HL-60/S4 treated with phorbol 12-myristate 13-acetate at 8.2 ng/mL for 4 days and 3 days (cell line): Measurements from ENCODE around the gene NAB2.

Experiments used
- in situ Hi-C: fragments of 300-500 bp; cut with MboI; formaldehyde crosslinking; loops from 2 replicates; pipeline ENCODE4 v1.15.0; 2022; ENCODE audit warnings: low sequenced_read_pairs

The NAB2 gene

GRCh38 chr12:57106021-57106708, 17.3 kb downstream of the NAB2 start:
- in situ Hi-C loops: no loop called here

DNA sequence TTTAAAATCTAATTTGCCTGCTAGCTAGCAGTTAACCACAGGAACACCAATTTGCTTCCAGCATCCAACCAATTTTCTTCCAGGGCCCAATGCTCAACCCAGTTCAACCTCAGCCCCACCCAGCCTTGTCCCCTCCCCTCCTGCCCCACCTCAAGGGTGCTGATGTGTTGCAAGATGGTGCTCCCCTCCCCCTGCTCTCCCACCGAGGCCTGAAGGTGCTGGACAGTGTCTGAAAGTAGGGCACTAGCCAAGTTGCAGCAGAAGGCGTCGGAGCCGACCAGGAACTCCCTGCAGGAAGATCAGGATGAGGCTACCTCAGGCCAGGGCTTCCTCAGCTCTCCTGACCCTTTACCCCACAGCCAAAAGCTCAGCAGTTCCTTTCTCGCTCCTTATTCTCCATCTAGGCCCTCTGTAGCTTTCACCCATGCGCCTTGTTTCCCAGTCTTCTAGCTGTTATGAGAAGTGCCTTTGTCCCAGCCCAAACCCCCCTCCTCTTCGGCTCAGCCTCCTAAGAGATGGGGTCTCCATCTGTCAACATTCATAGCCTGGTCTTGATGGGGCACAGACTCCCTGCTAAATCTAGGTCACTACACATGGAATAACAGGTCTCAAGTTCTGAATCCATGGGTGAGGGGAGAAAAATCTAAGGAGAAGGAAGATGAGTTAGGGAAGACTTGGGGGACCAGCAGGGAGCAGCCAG, 18.7 kb downstream of the NAB2 start:
- in situ Hi-C loops: no loop called here

DNA sequence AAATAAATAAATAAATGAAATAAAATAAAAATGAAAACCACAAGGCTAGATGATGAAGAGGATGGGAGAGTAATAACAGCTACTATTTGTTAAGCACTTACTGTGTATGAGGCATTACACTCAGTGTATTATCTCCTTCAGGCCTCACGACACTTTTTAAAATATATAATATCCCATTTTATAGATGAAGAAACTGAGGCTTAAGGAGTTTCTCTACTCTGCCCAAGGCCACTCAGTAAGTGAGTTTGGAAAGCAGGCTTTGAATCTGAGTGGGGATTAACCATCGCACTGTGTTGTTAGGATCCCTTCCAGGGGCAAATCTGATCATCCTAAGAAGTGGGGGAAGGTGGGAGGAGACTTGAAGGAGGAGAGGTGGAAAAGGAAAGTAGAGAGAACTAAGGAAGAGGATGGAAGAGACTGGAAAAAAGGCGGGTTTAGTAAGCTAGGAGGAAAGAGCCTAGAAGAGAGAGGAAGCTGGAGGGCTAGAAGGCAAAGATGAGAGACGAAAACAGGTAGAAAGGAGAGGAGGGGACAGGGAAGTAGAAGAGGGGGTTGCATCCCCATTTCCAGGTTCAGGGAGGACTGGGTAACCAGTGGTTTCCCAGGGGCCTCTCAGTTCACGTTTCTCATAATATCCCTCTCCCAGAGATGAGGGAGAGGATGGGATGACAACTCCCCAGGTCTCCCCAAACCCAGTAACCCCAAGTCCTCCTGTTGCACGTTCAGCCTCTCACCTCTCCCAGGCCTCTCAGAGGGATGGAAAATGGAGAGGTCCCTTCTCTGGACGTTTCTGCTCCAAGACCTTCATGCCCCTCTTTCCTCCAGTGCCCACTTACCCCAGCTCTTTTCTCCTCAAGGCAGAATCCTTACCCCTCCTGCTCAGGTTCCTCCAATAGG, 20.5 kb downstream of the NAB2 start:
- in situ Hi-C loops: no loop called here

DNA sequence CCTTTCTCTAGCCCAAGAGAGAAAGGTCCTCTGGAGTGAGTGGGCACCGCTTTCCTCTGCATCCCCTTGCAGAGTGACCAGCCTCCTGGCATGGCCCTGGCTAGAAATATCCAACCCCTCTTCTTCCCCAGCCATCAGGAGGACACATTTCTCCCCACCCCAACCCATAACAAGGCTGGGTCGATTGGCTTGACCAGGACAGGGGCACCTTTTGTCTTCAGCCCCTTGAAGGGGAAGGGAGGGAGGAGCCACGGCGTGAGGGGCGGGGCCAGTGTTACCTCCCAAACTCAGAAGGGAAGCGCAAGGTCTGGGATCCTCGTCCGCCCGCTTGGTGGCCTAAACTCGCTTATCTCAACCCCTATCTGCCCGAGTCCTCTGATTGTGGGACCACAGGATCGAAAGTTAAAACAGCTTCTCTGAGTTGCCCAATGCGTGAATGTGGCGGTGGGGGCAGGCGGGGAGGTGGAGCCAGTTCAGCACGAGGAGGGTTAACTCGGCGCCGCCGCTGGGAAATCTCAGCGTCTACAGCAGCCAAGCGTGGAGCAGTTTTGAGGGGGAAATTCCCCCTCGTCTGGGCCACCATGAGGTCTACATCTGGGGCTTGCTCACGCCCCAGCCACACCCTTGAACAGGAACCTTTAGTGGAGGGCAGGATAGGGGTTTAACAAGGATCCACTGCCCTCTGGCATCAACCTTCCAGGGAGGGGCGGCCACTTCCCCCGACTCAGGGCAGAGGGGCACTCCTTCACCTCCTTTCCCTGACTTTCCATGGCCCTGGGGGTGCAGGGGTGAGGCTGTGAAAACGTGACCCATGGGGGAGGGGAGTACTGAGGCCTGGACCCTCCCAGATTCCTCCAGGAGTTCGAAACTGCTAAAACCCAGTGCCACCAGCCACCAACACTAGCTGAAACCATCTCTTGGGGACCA, 21.5 kb downstream of the NAB2 start:
- in situ Hi-C loops: no loop called here

DNA sequence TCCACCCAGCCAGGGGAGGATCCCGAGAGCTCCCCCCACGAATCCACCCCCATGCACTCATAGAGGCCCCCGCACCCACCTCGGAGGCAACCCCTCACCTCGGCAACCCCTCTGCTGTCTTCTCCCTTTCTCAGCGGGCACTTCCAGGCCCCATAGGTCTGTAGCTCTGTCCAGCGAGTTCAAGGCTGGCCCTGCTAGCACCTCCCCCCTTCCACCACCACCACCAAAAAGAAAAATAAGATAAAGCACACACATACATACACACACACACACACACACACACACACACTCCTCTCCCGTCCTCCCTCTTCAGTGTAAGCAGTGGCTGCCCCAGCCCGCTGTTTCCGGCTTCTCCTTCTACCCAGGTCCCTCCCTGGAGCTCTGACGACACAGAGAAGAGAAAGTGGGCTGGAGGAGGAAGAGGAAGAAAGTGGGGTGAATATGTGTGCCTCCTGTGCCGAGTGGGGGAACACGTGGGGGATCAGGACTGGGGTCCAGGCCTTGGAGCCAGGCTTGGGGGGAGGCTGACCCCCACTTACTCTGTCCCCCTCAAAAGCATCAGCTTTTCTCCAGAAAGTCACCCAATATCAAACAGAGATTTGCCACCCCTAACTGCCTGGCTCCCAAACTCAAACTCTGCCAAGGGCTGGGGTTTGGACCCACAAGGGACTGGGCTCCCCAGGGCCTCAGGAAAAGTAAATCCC, 22.3 kb downstream of the NAB2 start, which contains the start of gene STAT6:
Gene STAT6 (minus strand): TSS at position 332 of the 704 bp plus-strand sequence. CDS start 3,084 bp downstream, outside the sequence.
- in situ Hi-C loops: no loop called here

DNA sequence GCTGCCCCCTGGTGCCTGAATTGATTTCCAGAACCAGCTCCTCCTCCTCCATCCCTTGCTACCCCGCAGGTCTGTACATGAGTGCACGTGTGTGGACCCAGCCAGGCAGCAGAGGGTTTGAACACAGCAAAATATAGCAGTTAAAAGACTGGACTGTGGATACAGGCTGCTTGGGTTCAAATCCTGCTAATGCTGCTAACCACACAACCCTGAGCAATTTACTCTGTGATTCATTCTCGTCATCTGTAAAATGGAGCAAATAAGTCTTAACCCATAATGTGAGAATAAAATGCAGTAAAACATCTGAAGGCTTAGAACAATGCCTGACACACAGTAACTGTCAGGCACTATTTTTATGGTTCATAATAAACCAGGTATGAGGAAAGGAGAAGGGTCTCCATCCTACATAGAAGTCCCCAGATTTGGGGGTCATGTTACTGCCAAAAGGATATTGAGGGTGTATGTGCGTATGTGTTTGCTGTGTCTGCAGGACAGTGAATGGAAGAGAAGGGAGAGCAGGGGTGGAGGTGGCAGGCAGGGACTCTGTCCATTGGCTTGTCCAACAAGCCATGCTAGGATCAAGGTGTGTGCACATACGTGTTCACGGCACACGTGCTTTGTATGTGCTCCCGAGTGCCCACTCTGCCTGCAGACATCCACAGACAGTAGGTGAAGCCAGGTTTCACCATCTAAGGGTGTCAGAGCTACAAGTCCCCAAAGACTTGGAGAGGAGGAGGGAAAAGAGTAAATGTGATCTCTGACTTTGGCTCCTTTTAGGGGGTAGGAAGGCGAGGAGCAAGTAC, 23.8 kb downstream of the NAB2 start:
- in situ Hi-C loops: no loop called here

- in situ Hi-C loops: no loop called here
Measured at GRCh38 chr12:57116580-57117281, 27.8 kb downstream of the NAB2 start.

GRCh38 chr12:57118711-57119271, 29.9 kb downstream of the NAB2 start:
- in situ Hi-C loops: no loop called here

GRCh38 chr12:57119294-57120085, 30.6 kb downstream of the NAB2 start:
- in situ Hi-C loops: loop anchor here (5.0 kb wide), 1 partner anchor 58 kb away; no protein-coding TSS in a partner anchor

- in situ Hi-C loops: loop anchor here (5.0 kb wide), 1 partner anchor 57 kb away; no protein-coding TSS in a partner anchor
Measured at GRCh38 chr12:57120718-57121117, 31.8 kb downstream of the NAB2 start.

DNA sequence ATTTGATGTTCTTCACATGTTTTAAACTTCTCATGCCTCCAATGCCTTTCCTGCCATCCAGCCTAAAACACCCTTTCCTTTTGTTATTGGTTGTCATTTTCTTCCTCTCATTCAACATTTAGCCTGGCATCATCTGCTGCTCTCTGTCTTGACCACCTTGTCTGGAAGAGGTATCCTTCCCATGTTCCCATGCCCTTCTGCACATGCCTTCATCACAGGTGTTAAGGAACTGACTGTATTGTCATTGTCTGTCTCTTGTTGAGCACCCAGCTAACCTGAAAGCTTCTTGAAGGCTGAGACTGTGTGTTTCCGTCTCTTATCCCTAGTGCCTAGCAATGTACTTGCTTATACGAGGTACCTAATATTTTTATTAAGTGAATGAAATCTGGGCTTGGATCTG, 34.9 kb downstream of the NAB2 start:
- in situ Hi-C loops: loop anchor here (5.0 kb wide), 1 partner anchor 53 kb away; no protein-coding TSS in a partner anchor

GRCh38 chr12:57124261-57124877, 35.5 kb downstream of the NAB2 start:
- in situ Hi-C loops: loop anchor here (5.0 kb wide), 1 partner anchor 53 kb away; no protein-coding TSS in a partner anchor

GRCh38 chr12:57126061-57126460, 37.1 kb downstream of the NAB2 start:
- in situ Hi-C loops: no loop called here

GRCh38 chr12:57126561-57126960, 37.6 kb downstream of the NAB2 start:
- in situ Hi-C loops: no loop called here

GRCh38 chr12:57127101-57127725, 38.3 kb downstream of the NAB2 start:
- in situ Hi-C loops: no loop called here
